Measurements from ENCODE around the gene COPS7B.

COPS7B gene

GRCh38 chr2:231786917-231787292 is 660 bp downstream of the COPS7B start:
- no peak for DNase-seq

DNA sequence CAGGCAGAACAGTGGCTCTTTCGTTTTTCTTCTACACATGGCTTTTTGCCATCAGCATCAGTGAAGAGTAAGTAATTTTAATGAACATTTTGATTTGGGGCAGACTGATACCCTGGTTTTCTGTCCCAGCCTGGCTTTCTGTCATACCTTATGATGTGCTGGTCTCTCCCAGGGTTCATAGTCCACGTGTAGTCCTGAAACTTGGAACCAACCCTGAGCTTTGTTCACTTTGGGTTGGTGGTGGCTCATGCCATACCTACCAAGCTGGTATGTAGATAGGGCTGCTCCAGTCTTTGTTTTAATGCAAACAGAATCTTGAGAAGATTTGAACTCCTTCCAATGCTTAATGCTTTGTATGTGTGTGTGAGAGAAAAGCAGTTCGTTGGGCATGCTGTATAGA is 4.9 kb downstream of the COPS7B start:
- no peak for DNase-seq

DNA sequence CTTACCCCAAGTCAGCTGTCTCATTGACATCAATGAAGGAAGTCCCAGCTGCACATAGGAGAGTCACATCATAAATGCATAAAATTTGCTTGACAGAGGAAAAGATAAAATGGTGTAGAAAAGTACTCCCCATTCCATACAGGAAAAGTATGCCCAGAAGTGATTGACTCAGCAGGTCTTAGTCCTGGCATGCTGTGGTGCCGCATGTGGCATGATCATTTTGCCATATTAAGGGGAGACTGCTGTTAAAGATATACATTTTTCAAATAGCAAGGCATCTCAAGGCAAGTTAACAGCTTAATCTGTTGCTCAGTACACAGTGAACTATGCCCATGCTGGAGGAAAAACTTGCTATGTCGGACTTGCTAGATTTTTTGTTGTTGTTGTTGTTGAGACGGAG is 8.1 kb downstream of the COPS7B start:
- no peak for DNase-seq

DNA sequence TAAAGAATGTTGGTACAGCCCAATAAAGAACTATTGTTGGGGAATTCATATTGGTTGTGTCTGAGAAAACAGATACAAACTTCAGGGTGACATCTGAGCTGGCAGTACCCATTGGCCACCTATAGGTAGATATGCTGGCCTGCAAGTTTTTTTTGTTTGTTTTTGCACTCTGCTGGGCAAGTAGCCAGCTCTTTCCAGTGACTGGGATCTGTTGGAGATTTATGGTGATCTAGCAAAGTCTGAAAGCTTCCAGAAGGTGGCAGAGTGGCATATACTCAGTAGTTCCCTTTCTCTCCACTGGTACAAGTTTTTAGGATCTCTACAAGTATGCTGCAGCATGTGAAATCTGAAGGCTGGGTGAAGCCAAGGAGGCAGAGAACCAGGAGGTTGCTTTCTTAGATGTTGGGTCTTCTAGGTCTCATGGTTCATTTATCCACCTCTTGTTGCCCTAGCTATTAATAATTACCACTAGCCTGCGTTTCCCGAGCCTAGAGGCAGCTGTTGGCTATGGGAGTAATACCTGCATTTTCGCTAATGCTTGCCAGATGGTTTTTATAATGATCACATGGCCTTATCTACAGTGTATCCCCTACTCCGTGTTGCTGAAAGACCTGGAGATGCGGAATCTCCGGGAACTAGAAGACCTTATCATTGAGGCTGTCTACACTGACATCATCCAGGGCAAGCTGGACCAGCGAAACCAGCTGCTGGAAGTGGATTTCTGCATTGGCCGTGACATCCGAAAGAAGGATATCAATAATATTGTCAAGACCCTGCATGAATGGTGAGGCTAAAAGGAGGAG is 9.5 kb downstream of the COPS7B start:
- peak; percentile 74 for DNase-seq

DNA sequence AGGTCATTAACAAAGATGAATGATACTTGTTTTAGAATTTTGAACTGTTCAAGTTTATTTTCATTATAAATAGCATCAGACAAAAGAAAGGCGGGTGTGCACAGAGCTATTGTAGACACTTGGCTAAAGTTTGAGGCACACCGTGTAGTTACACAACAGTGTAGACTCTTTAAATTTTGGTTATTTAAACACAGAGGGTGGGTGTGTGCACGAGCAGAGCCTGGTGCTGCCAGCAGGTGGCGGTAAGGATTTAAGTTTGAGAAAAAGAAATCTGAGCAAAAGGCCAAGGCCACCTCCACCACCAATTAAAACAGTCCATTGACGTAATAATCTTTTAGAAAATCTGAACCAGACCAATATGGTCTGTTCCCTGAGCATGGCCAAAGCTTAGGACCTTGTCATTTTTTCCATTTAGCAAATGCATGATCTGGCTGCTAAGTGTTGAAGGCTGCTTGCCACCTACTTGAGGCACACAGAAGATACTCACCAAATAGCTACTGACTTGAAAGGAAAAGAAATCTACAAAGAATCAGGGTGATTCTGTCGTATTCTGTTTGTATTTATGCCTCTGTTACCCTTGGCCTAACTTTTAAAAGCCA is 14.3 kb downstream of the COPS7B start:
- DNase-seq = no peak

GRCh38 chr2:231803501-231804138 is 17.4 kb downstream of the COPS7B start:
- no peak for DNase-seq

GRCh38 chr2:231807020-231807419 is 20.8 kb downstream of the COPS7B start:
- DNase-seq = no peak

GRCh38 chr2:231810905-231811304 is 24.7 kb downstream of the COPS7B start:
- DNase-seq = no peak

DNA sequence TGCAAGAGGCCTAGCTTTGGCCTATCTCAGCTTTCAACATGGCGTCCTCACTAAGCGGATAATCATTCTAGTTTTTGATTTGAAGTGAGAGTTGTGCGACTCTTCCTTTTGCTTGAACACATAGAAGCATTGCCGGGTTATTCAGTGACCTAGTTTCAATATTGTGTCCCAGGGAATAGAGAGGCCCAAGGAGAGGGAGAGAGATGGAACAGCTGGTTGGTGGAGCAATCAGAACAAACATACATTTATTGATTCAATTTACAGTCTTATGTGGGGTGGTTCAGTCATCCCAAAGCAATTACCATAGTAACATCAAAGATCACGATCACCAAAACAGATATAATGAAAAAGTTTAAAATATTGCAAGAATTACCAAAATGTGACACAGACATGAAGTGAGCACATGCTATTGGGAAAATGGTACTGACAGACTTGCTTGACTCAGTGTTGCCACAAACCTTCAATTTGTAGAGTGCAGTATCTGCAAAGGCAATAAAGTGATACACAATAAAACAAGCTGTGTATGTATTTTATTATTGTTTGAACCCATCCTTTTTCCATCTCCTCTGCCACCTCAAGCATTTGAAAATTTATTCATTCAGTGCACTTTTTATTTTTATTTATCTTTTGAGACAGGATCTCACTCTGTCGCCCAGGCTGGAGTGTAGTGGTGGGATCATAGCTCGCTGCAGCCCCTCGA is 30.2 kb downstream of the COPS7B start:
- no peak for DNase-seq

DNA sequence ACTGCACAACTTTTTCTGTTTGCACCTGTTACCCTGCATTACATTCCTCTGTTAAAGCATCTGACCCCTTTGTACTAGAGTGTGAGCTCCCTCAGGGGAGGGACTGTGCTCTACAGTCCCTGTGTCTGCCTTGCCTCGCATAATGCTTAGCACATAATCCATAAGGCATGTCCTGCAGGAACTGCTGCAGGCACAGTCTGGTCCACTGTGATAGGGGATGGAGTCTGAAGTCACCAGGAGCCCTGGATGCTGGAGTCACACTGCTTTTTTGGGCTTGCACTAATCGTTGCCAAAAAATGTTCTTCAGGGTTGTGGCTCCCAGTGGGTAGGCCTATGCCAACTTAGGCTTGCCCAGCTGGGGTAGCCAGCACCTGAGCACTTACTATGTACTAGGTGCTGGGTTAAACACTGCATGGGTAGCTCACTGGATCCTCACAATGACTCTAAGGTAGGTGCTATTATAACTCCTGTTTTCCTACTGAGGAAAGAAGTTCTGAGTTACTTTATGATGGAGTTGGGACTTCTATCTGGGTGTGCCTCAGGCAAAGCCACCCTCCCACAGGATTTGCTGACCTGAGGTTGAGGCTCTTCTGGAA is 33.3 kb downstream of the COPS7B start:
- no peak for DNase-seq

DNA sequence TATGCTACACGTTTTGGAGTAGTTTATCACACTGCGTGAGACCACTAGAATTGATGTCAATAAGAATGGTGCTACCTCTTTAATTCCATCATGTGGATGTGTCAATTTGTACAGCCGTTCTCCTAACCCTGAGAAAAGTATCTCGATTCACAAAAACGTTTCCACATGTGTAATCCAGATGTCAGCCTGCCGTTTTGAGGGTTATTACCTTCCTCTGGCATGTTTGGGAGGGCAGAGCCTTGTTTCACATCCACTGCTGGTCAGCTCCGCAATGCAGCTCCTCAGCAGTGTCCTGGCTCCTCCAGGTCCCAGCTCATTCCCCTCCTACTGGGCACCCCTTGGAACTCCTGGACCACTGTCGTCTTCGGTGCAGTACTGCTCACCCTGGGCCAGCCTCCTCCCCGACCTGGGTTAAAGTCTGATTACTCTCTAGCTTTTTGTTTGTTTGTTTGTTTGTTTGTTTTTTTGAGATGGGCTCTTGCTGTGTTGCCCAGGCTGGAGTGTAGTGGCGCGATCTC is 34.6 kb downstream of the COPS7B start:
- DNase-seq = no peak

GRCh38 chr2:231821908-231822307 is 35.7 kb downstream of the COPS7B start:
- no peak for DNase-seq

DNA sequence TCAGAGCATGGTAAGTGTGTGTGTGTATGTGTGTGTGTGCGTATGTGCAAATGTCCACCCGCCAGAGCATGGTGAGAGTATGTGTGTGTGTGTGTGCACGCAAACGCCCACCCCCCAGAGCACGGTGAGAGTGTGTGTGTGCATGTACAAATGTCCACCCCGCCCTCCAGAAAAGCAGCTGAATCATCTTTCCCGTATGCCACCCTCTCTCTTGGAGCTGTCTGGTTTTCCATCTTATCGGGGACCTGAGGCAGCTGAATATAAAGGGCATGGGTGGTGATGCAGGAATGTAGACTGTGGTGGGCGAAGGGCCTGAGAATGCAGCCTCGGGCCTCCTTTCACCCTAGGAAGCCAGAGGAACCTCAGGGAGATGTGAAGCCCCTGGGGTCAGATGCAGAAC is 66.9 kb downstream of the COPS7B start:
- no peak for DNase-seq

DNA sequence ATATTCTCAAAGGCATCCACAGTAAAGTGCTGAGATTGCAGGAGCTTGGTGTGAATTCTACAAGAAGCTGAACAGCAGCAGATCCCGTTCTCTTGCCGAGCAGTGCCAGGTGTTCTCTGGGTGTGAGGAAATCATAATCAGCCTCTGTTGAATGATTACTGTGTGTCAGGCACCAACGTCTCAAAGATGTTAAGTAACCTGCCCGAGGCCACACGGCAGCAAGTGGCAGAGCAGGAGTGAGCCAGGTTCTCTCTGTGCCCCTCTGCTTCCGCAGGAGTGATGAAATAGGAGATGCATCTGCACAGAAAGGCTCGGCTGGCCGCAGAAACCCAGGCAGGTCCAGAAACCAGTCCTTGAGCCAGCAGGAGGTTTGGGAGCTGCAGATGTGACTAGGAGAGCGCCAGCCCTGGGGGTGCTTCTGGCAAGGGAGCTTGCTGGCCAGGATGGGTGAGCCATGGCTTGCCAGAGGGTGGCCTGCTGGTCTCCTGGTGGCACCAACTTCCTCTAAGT is 68.4 kb downstream of the COPS7B start:
- no peak for DNase-seq

GRCh38 chr2:231856959-231857358 is 70.7 kb downstream of the COPS7B start:
- DNase-seq = no peak

All from DMS153 (cell line).